Thoracic aorta (tissue), 2 donors: ENCODE data around the gene CUL5. TPM values are rescaled to one million over a fixed set of nuclear protein-coding genes. Genes with fewer than 3 reads are reported as not detected.

Experiments used
- ATAC-seq: fragments of 150-250 bp; one replicate; pipeline ENCODE4 v1.8.0; 2017; ENCODE audit warnings: low read depth; ENCODE audit not compliant: insufficient number of reproducible peaks, low FRiP score
- DNase-seq: peaks from one replicate; pipeline ENCODE4 v3.0.0-alpha.2; 2020; ENCODE audit warnings: low spot score
- H3K27ac ChIP-seq, 2 donors: fragments of 200-600 bp; sonication (generic); 1 replicate in 1 of 2; 2 replicates in 1 of 2; pipeline ENCODE4 v1.5.1; 2016; ENCODE audit warnings: mild to moderate bottlenecking in 2 of 2, moderate library complexity in 2 of 2
- H3K27me3 ChIP-seq: fragments of 200-600 bp; sonication (generic); replicated peaks from 2 replicates; pipeline ENCODE4 v1.6.0; 2016; ENCODE audit warnings: mild to moderate bottlenecking; ENCODE audit not compliant: insufficient read depth
- H3K36me3 ChIP-seq: fragments of 200-600 bp; sonication (generic); one replicate; pipeline ENCODE4 v1.5.1; 2016
- H3K4me1 ChIP-seq, 2 donors: fragments of 200-600 bp; sonication (generic); 1 replicate in 1 of 2; 2 replicates in 1 of 2; pipeline versions ENCODE4 v1.5.1 to v1.6.0; 2016; ENCODE audit warnings: low read depth in 2 of 2, mild to moderate bottlenecking in 1 of 2; ENCODE audit not compliant: control insufficient read depth in 1 of 2
- H3K4me3 ChIP-seq: fragments of 200-600 bp; sonication (generic); 2 replicates; pipeline ENCODE4 v1.5.1; 2016; ENCODE audit warnings: mild to moderate bottlenecking
- H3K9me3 ChIP-seq: fragments of 200-600 bp; sonication (generic); 2 replicates; pipeline ENCODE4 v1.5.1; 2016
- CTCF ChIP-seq: fragments of 200-600 bp; sonication (generic); IDR thresholded peaks from one replicate; pipeline ENCODE4 v1.5.1; 2019; ENCODE audit warnings: antibody characterized with exemption
- total RNA-seq, 2 donors: library from RNA; depleted of rRNA; stranded (reverse); fragments of >200 nt; gene quantifications; one replicate each; pipeline versions ENCODE4 v1.1.0 to v1.2.3, GENCODE V29; 2016

Gene CUL5
- total RNA-seq, 2 donors from 2014 or later, result 22.7 to 27.0 TPM

DNA sequence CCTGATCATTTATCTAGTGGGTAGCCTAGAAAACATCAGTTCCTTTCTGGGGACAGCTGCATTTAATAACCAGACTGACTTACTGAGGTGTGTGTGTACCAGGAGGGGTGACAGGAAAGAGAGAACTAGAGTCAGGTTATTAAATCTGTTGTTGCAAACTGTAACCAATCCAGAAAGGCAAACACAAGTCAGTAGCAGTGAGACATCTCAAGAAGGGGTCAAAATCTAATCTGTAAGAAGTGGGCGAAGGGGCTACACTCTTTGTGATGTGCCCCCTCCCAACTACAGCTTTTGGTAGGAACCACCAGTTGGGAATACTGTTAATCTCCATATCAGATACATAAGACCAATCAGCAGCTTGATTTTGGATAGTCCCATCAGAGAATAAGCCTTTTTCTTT, 26.3 kb downstream of the CUL5 start:
- no peaks in the 10 kb centered on the region for H3K27me3 ChIP-seq
- H3K27ac ChIP-seq, result no peak overlapping the region
- DNase-seq (no peak), ATAC-seq (no peak)
- TF ChIP-seq CTCF, result no peak
- H3K4me3 ChIP-seq, result no peak overlapping the region
- no peaks in the 10 kb centered on the region for H3K4me1 ChIP-seq
- no peaks in the 10 kb centered on the region for H3K9me3 ChIP-seq
- H3K36me3 ChIP-seq, result peaks cover 13% of the 10 kb centered on the region

- Histone ChIP-seq H3K27me3 (no peaks in the 10 kb centered on the region), H3K9me3 (no peaks in the 10 kb centered on the region), H3K4me3 (no peak overlapping the region), H3K27ac (no peak overlapping the region), H3K4me1 (no peaks in the 10 kb centered on the region), H3K36me3 (peaks cover 13% of the 10 kb centered on the region)
- DNase-seq, result no peak
- no peak for ATAC-seq
- no peak for TF ChIP-seq CTCF
Observed at GRCh38 chr11:108035690-108036089, 27.0 kb downstream of the CUL5 start.

GRCh38 chr11:108037211-108037610, 28.5 kb downstream of the CUL5 start:
- Histone ChIP-seq H3K4me3 (no peak overlapping the region), H3K9me3 (no peaks in the 10 kb centered on the region), H3K36me3 (peaks cover 13% of the 10 kb centered on the region), H3K4me1 (no peaks in the 10 kb centered on the region), H3K27me3 (no peaks in the 10 kb centered on the region), H3K27ac (no peak overlapping the region)
- TF ChIP-seq CTCF, result no peak
- DNase-seq, result no peak
- no peak for ATAC-seq

DNA sequence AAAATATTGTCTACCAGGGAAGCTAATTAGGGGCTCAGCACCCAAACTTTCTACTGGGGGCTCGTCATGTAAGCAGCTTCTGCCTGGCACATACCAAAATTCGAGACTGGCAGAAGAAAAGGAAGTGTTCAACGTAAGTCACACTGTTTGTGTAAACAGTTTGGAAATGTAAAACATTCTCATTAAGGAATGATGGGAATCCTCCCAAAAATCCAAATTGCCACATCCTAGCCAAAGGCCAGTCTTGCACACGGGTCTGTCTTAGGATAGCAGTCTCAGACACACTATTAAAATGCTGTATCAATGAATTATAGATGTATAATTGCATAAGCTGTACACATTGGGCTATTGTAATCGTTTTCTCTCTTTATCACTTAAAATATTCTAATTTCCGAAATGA, 28.9 kb downstream of the CUL5 start:
- Histone ChIP-seq H3K9me3 (no peaks in the 10 kb centered on the region), H3K27me3 (no peaks in the 10 kb centered on the region), H3K36me3 (peaks cover 13% of the 10 kb centered on the region), H3K4me3 (no peak overlapping the region), H3K4me1 (no peaks in the 10 kb centered on the region), H3K27ac (no peak overlapping the region)
- ATAC-seq (no peak), DNase-seq (no peak)
- TF ChIP-seq CTCF, result no peak

- no peaks in the 10 kb centered on the region for H3K4me1 ChIP-seq
- TF ChIP-seq CTCF, result no peak
- H3K27me3 ChIP-seq, result no peaks in the 10 kb centered on the region
- H3K4me3 ChIP-seq, result no peak overlapping the region
- no peaks in the 10 kb centered on the region for H3K9me3 ChIP-seq
- DNase-seq (no peak), ATAC-seq (no peak)
- peaks cover 6% of the 10 kb centered on the region for H3K36me3 ChIP-seq
- H3K27ac ChIP-seq, result no peak overlapping the region
Observed at GRCh38 chr11:108048269-108048668, 39.6 kb downstream of the CUL5 start.
